Thoracic aorta (tissue), 2 donors: ENCODE results near the gene NCK1. TPM values are rescaled to one million over a fixed set of nuclear protein-coding genes. Genes with fewer than 3 reads are reported as not detected.

Experiments
- ATAC-seq: fragments of 150-250 bp; one replicate; pipeline ENCODE4 v1.8.0; 2017; ENCODE audit warnings: low read depth; ENCODE audit not compliant: insufficient number of reproducible peaks, low FRiP score
- DNase-seq: peaks from one replicate; pipeline ENCODE4 v3.0.0-alpha.2; 2020; ENCODE audit warnings: low spot score
- H3K27ac ChIP-seq, 2 donors: fragments of 200-600 bp; sonication (generic); 1 replicate in 1 of 2; 2 replicates in 1 of 2; pipeline ENCODE4 v1.5.1; 2016; ENCODE audit warnings: mild to moderate bottlenecking in 2 of 2, moderate library complexity in 2 of 2
- H3K27me3 ChIP-seq: fragments of 200-600 bp; sonication (generic); replicated peaks from 2 replicates; pipeline ENCODE4 v1.6.0; 2016; ENCODE audit warnings: mild to moderate bottlenecking; ENCODE audit not compliant: insufficient read depth
- H3K36me3 ChIP-seq: fragments of 200-600 bp; sonication (generic); one replicate; pipeline ENCODE4 v1.5.1; 2016
- H3K4me1 ChIP-seq, 2 donors: fragments of 200-600 bp; sonication (generic); 1 replicate in 1 of 2; 2 replicates in 1 of 2; pipeline versions ENCODE4 v1.5.1 to v1.6.0; 2016; ENCODE audit warnings: low read depth in 2 of 2, mild to moderate bottlenecking in 1 of 2; ENCODE audit not compliant: control insufficient read depth in 1 of 2
- H3K4me3 ChIP-seq: fragments of 200-600 bp; sonication (generic); 2 replicates; pipeline ENCODE4 v1.5.1; 2016; ENCODE audit warnings: mild to moderate bottlenecking
- H3K9me3 ChIP-seq: fragments of 200-600 bp; sonication (generic); 2 replicates; pipeline ENCODE4 v1.5.1; 2016
- CTCF ChIP-seq: fragments of 200-600 bp; sonication (generic); IDR thresholded peaks from one replicate; pipeline ENCODE4 v1.5.1; 2019; ENCODE audit warnings: antibody characterized with exemption
- total RNA-seq, 2 donors: library from RNA; depleted of rRNA; stranded (reverse); fragments of >200 nt; gene quantifications; one replicate each; pipeline versions ENCODE4 v1.1.0 to v1.2.3, GENCODE V29; 2016

NCK1 gene
- total RNA-seq, 2 donors from 2014 or later, result 31.5 to 41.5 TPM

GRCh38 chr3:136952292-136952691 lies 90.3 kb downstream of the NCK1 start:
- ATAC-seq (no peak), DNase-seq (no peak)
- Histone ChIP-seq H3K27me3 (no peaks in the 10 kb centered on the region), H3K4me1 (no peaks in the 10 kb centered on the region), H3K9me3 (no peaks in the 10 kb centered on the region), H3K36me3 (no peaks in the 10 kb centered on the region), H3K27ac (no peak overlapping the region), H3K4me3 (no peak overlapping the region)
- no peak for TF ChIP-seq CTCF

- ATAC-seq (no peak), DNase-seq (no peak)
- no peaks in the 10 kb centered on the region for H3K4me1 ChIP-seq
- H3K36me3 ChIP-seq, result no peaks in the 10 kb centered on the region
- no peaks in the 10 kb centered on the region for H3K9me3 ChIP-seq
- TF ChIP-seq CTCF, result no peak
- no peak overlapping the region for H3K27ac ChIP-seq
- H3K27me3 ChIP-seq, result no peaks in the 10 kb centered on the region
- no peak overlapping the region for H3K4me3 ChIP-seq
Measured at GRCh38 chr3:136954251-136954650, 92.2 kb downstream of the NCK1 start.

GRCh38 chr3:136954980-136955780 lies 93.2 kb downstream of the NCK1 start:
- H3K27ac ChIP-seq, result no peak overlapping the region
- no peaks in the 10 kb centered on the region for H3K27me3 ChIP-seq
- H3K9me3 ChIP-seq, result no peaks in the 10 kb centered on the region
- no peaks in the 10 kb centered on the region for H3K36me3 ChIP-seq
- no peak overlapping the region for H3K4me3 ChIP-seq
- no peak for DNase-seq
- no peak for ATAC-seq
- no peaks in the 10 kb centered on the region for H3K4me1 ChIP-seq
- no peak for TF ChIP-seq CTCF

- DNase-seq (no peak), ATAC-seq (no peak)
- Histone ChIP-seq H3K4me3 (no peak overlapping the region), H3K36me3 (no peaks in the 10 kb centered on the region), H3K27me3 (no peaks in the 10 kb centered on the region), H3K4me1 (no peaks in the 10 kb centered on the region), H3K9me3 (no peaks in the 10 kb centered on the region), H3K27ac (no peak overlapping the region)
- no peak for TF ChIP-seq CTCF
Measured at GRCh38 chr3:136955813-136956212, 93.8 kb downstream of the NCK1 start.

- no peaks in the 10 kb centered on the region for H3K9me3 ChIP-seq
- no peaks in the 10 kb centered on the region for H3K27me3 ChIP-seq
- H3K36me3 ChIP-seq, result no peaks in the 10 kb centered on the region
- no peaks in the 10 kb centered on the region for H3K4me1 ChIP-seq
- no peak for TF ChIP-seq CTCF
- DNase-seq (no peak), ATAC-seq (no peak)
- H3K27ac ChIP-seq, result no peak overlapping the region
- no peak overlapping the region for H3K4me3 ChIP-seq
Measured at GRCh38 chr3:136956971-136957370, 95.0 kb downstream of the NCK1 start.
